Measurements from ENCODE around the gene LSMEM2. TPM values are rescaled to one million over a fixed set of nuclear protein-coding genes. Genes with fewer than 3 reads are reported as not detected.
A peak's percentile ranks its signal among the peaks of the same experiment; 100 is the strongest.

Gene LSMEM2
- total and polyA plus RNA-seq, 3 experiments from 2014 or later, result not detected

GRCh38 chr3:50322115-50322385 is 43.2 kb downstream of the LSMEM2 start:
- peaks cover 0 to 21% (median 0%) of the 10 kb centered on the region in 3 donors for H3K36me3 Mint-ChIP-seq
- CTCF ChIA-PET, result interaction anchor here (1.4 to 2.0 kb wide), 6 partner anchors 10 to 28 kb away, joined by 3 to 9 read pairs (median 5); partner anchors contain the start of genes CYB561D2, HYAL3, NAA80 and NPRL2
- DNase-seq, result no peak
- peaks cover 35 to 59% (median 44%) of the 10 kb centered on the region in 3 donors for H3K4me1 Mint-ChIP-seq
- H3K27ac Mint-ChIP-seq, result peak overlapping the region in 1 of 8 donors; percentile 23
- POLR2A ChIA-PET, result interaction anchor here (1.4 to 2.3 kb wide), 3 partner anchors 15 to 29 kb away, joined by 4 to 9 read pairs (median 4); partner anchors contain the start of genes CYB561D2, HYAL3, NAA80 and NPRL2
- no peaks in the 10 kb centered on the region for H3K9me3 ChIP-seq (ENCODE audit: low read length)
- peaks cover 0 to 1% of the 10 kb centered on the region in 2 donors for H3K27me3 Mint-ChIP-seq
- H3K4me1 ChIP-seq (ENCODE audit: insufficient read depth, low read length), result peaks cover 28% of the 10 kb centered on the region
- H3K4me3 ChIP-seq (ENCODE audit: low read length), result peak overlapping the region; percentile 91
- no peaks in the 10 kb centered on the region for H3K27me3 ChIP-seq (ENCODE audit: insufficient read depth, low read length, poor library complexity, severe bottlenecking)
- H3K36me3 ChIP-seq (ENCODE audit: insufficient read depth, low read length), result peaks cover 4% of the 10 kb centered on the region
- H3K27ac ChIP-seq (ENCODE audit: low read depth, low read length), result peak overlapping the region; percentile 88
- H3K9me3 Mint-ChIP-seq, result no peaks in the 10 kb centered on the region
- H3K4me3 Mint-ChIP-seq, result peak overlapping the region in 6 of 7 donors; percentile 80 to 93 (median 86)

DNA sequence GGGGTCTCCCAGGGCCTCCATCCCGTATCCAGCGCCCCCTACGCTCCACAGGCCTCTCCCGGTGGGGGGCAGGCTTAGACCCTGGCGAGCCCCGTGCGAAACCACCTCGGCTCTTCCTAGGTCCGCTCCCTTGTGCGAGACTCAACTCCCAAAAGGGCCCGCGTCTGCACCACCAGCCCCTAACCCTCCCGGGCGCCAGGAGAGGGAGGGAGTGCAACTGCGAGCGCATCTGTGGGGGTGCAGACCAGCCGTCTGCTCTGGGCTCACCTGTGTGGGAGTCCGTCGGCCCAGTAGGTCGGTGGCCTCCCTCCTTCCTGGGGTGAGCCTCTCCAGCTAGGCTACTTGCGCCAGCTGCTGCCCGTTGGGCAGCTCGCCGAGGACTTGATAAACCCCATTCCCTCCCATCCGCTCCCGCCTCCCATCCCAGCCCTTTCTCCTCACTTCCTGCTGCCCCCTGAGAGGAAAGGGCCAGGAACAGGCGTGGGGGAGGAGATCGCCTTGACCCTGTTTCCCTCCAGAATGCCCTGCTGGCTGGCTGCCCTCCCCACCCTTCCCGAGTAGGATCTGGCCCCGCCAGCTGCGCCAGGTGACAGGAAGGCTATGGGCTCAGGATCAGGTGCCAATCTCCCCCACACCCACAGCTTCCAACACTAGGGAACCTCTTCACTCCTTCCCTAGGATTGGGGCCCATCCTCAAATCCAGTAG is 43.7 kb downstream of the LSMEM2 start, which contains the start of gene HYAL2:
Gene HYAL2 (minus strand): TSS at position 360 of the 706 bp plus-strand sequence. CDS start 2,256 bp downstream, outside the sequence.
- H3K4me1 ChIP-seq (ENCODE audit: insufficient read depth, low read length), result peaks cover 28% of the 10 kb centered on the region
- peak within 1 kb of the TSS; percentile 78 to 98 (median 90) for H3K27ac Mint-ChIP-seq
- peaks cover 33 to 59% (median 44%) of the 10 kb centered on the region in 3 donors for H3K4me1 Mint-ChIP-seq
- CTCF ChIA-PET, result interaction anchor here (1.4 to 2.0 kb wide), 7 partner anchors 10 to 76 kb away, joined by 3 to 9 read pairs (median 5); partner anchors contain the start of genes CYB561D2, HYAL3, NAA80 and NPRL2
- peaks cover 0 to 1% of the 10 kb centered on the region in 2 donors for H3K27me3 Mint-ChIP-seq
- DNase-seq, result no peak
- H3K27ac ChIP-seq (ENCODE audit: low read depth, low read length), result peak within 1 kb of the TSS; percentile 88
- H3K27me3 ChIP-seq (ENCODE audit: insufficient read depth, low read length, poor library complexity, severe bottlenecking), result no peaks in the 10 kb centered on the region
- POLR2A ChIA-PET, result interaction anchor here (1.4 to 2.0 kb wide), 3 partner anchors 15 to 28 kb away, joined by 4 to 6 read pairs (median 4); partner anchors contain the start of genes CYB561D2, HYAL3, NAA80 and NPRL2
- no peaks in the 10 kb centered on the region for H3K9me3 Mint-ChIP-seq
- peaks cover 4% of the 10 kb centered on the region for H3K36me3 ChIP-seq (ENCODE audit: insufficient read depth, low read length)
- H3K4me3 Mint-ChIP-seq, result peak within 1 kb of the TSS; percentile 80 to 93 (median 87)
- H3K9me3 ChIP-seq (ENCODE audit: low read length), result no peaks in the 10 kb centered on the region
- peaks cover 0 to 21% (median 0%) of the 10 kb centered on the region in 3 donors for H3K36me3 Mint-ChIP-seq
- H3K4me3 ChIP-seq (ENCODE audit: low read length), result peak within 1 kb of the TSS; percentile 91

GRCh38 chr3:50323092-50323600 is 44.3 kb downstream of the LSMEM2 start:
- Mint-ChIP-seq H3K9me3 (no peaks in the 10 kb centered on the region), H3K4me3 (peak overlapping the region in 6 of 7 donors; percentile 8 to 81 (median 46)), H3K36me3 (peaks cover 0 to 24% (median 0%) of the 10 kb centered on the region in 3 donors), H3K27ac (peak overlapping the region in 6 of 8 donors; percentile 43 to 84 (median 70)), H3K4me1 (peaks cover 34 to 58% (median 43%) of the 10 kb centered on the region in 3 donors), H3K27me3 (peaks cover 0 to 1% of the 10 kb centered on the region in 2 donors)
- no peak for DNase-seq
- ChIA-PET POLR2A (interaction anchor here (2.0 kb wide), 1 partner anchor 14 kb away, joined by 6 read pairs; no protein-coding TSS in a partner anchor), CTCF (interaction anchor here (1.1 to 2.0 kb wide), 6 partner anchors 9 to 128 kb away, joined by 3 to 9 read pairs (median 6); partner anchors contain the start of genes HYAL3 and NAA80)
- no peaks in the 10 kb centered on the region for H3K9me3 ChIP-seq (ENCODE audit: low read length)
- H3K27me3 ChIP-seq (ENCODE audit: insufficient read depth, low read length, poor library complexity, severe bottlenecking), result no peaks in the 10 kb centered on the region
- H3K4me1 ChIP-seq (ENCODE audit: insufficient read depth, low read length), result peaks cover 29% of the 10 kb centered on the region
- H3K36me3 ChIP-seq (ENCODE audit: insufficient read depth, low read length), result peaks cover 4% of the 10 kb centered on the region
- no peak overlapping the region for H3K27ac ChIP-seq (ENCODE audit: low read depth, low read length)
- H3K4me3 ChIP-seq (ENCODE audit: low read length), result no peak overlapping the region

- ChIA-PET CTCF (interaction anchor here (0.8 to 3.3 kb wide), 16 partner anchors 9 to 129 kb away, joined by 3 to 22 read pairs (median 4); partner anchors contain the start of genes HYAL3 and NAA80), POLR2A (interaction anchor here (0.6 to 2.0 kb wide), 2 partner anchors 14 to 35 kb away, joined by 3 to 6 read pairs; no protein-coding TSS in a partner anchor)
- Histone ChIP-seq H3K9me3 (ENCODE audit: low read length) (no peaks in the 10 kb centered on the region), H3K4me1 (ENCODE audit: insufficient read depth, low read length) (peaks cover 34% of the 10 kb centered on the region), H3K4me3 (ENCODE audit: low read length) (no peak overlapping the region), H3K27ac (ENCODE audit: low read depth, low read length) (no peak overlapping the region), H3K27me3 (ENCODE audit: insufficient read depth, low read length, poor library complexity, severe bottlenecking) (no peaks in the 10 kb centered on the region), H3K36me3 (ENCODE audit: insufficient read depth, low read length) (peaks cover 4% of the 10 kb centered on the region)
- Mint-ChIP-seq H3K27me3 (peaks cover 0 to 1% of the 10 kb centered on the region in 2 donors), H3K4me1 (peaks cover 35 to 58% (median 43%) of the 10 kb centered on the region in 3 donors), H3K36me3 (peaks cover 0 to 27% (median 0%) of the 10 kb centered on the region in 3 donors), H3K4me3 (peak overlapping the region in 1 of 7 donors; percentile 81), H3K9me3 (no peaks in the 10 kb centered on the region), H3K27ac (peak overlapping the region in 5 of 8 donors; percentile 38 to 84 (median 71))
- no peak for DNase-seq
Observed at GRCh38 chr3:50323614-50324199, 44.8 kb downstream of the LSMEM2 start.

GRCh38 chr3:50324351-50325112 is 45.6 kb downstream of the LSMEM2 start:
- POLR2A ChIA-PET, result interaction anchor here (2.0 kb wide), 1 partner anchor 13 kb away, joined by 6 read pairs; no protein-coding TSS in a partner anchor
- Histone ChIP-seq H3K36me3 (ENCODE audit: insufficient read depth, low read length) (peaks cover 6% of the 10 kb centered on the region), H3K9me3 (ENCODE audit: low read length) (no peaks in the 10 kb centered on the region), H3K4me3 (ENCODE audit: low read length) (no peak overlapping the region), H3K4me1 (ENCODE audit: insufficient read depth, low read length) (peaks cover 35% of the 10 kb centered on the region), H3K27ac (ENCODE audit: low read depth, low read length) (no peak overlapping the region), H3K27me3 (ENCODE audit: insufficient read depth, low read length, poor library complexity, severe bottlenecking) (no peaks in the 10 kb centered on the region)
- peak; percentile 39 to 75 (median 50) for DNase-seq
- CTCF ChIA-PET, result interaction anchor here (0.8 to 3.3 kb wide), 18 partner anchors 8 to 130 kb away, joined by 3 to 22 read pairs (median 4); partner anchors contain the start of genes HYAL3 and NAA80
- Mint-ChIP-seq H3K4me3 (peak overlapping the region in 2 of 7 donors; percentile 5 to 85), H3K27me3 (peaks cover 0 to 1% of the 10 kb centered on the region in 2 donors), H3K27ac (peak overlapping the region; percentile 31 to 89 (median 64)), H3K4me1 (peaks cover 30 to 51% (median 36%) of the 10 kb centered on the region in 3 donors), H3K36me3 (peaks cover 0 to 30% (median 0%) of the 10 kb centered on the region in 3 donors), H3K9me3 (no peaks in the 10 kb centered on the region)

GRCh38 chr3:50325113-50325480 is 46.2 kb downstream of the LSMEM2 start:
- Histone ChIP-seq H3K36me3 (ENCODE audit: insufficient read depth, low read length) (peaks cover 11% of the 10 kb centered on the region), H3K4me1 (ENCODE audit: insufficient read depth, low read length) (peaks cover 29% of the 10 kb centered on the region), H3K27me3 (ENCODE audit: insufficient read depth, low read length, poor library complexity, severe bottlenecking) (no peaks in the 10 kb centered on the region), H3K9me3 (ENCODE audit: low read length) (no peaks in the 10 kb centered on the region), H3K27ac (ENCODE audit: low read depth, low read length) (no peak overlapping the region), H3K4me3 (ENCODE audit: low read length) (no peak overlapping the region)
- H3K27ac Mint-ChIP-seq, result peak overlapping the region in 5 of 8 donors; percentile 33 to 80 (median 70)
- no peaks in the 10 kb centered on the region for H3K9me3 Mint-ChIP-seq
- POLR2A ChIA-PET, result no interaction called here
- H3K36me3 Mint-ChIP-seq, result peaks cover 0 to 35% (median 0%) of the 10 kb centered on the region in 3 donors
- CTCF ChIA-PET, result interaction anchor here (1.0 to 3.3 kb wide), 11 partner anchors 11 to 131 kb away, joined by 3 to 22 read pairs (median 4); partner anchors contain the start of genes HYAL3 and NAA80
- DNase-seq, result no peak
- H3K4me3 Mint-ChIP-seq, result peak overlapping the region in 3 of 7 donors; percentile 47 to 85 (median 76)
- H3K4me1 Mint-ChIP-seq, result peaks cover 25 to 45% (median 31%) of the 10 kb centered on the region in 3 donors
- peaks cover 0 to 1% of the 10 kb centered on the region in 2 donors for H3K27me3 Mint-ChIP-seq

Measured in CD8-positive, alpha-beta memory T cell (primary cell).